Muscle of arm (tissue), 14 donors: ENCODE results near the gene GOLIM4. TPM values are rescaled to one million over a fixed set of nuclear protein-coding genes. Genes with fewer than 3 reads are reported as not detected.
"Not testable (repeated sequence)": the region's sequence is repeated elsewhere in the genome, so short reads cannot be mapped to it uniquely, and the experiment has no call there.

Experiments used
- DNase-seq: peaks from one replicate; pipeline ENCODE4 v3.0.0-alpha.2; 2013
- long read RNA-seq, 11 donors: transcript quantifications; one replicate each; lab custom pipeline, GENCODE V29; 2026
- polyA plus RNA-seq, 12 donors: library from polyadenylated mRNA; unstranded; fragments of 120-200 nt; gene quantifications; one replicate each; pipeline ENCODE4 v1.2.1, GENCODE V29; 2013; ENCODE audit not compliant: insufficient read length in 12 of 12

GOLIM4 gene
- 10 to 100 TPM in 11 of 12 donors, not detected in 1; 44.5 to 75.9 (median 51.1) TPM for polyA plus RNA-seq
- long read RNA-seq, donor 1, full-length matches to known transcripts: 5 of 41 reads
- long read RNA-seq, donor 1, partial matches to known transcripts: 36 of 41 reads
- long read RNA-seq, donor 1, other reads (novel, unspliced or antisense): 0 of 41 reads
- long read RNA-seq, donor 2: 0 reads
- long read RNA-seq, donor 3: 0 reads
- long read RNA-seq, donor 4, partial matches to known transcripts: 0 of 1 reads
- long read RNA-seq, donor 4, other reads (novel, unspliced or antisense): 0 of 1 reads
- long read RNA-seq, donor 5, full-length matches to known transcripts: 4 of 141 reads
- long read RNA-seq, donor 5, partial matches to known transcripts: 137 of 141 reads
- long read RNA-seq, donor 5, other reads (novel, unspliced or antisense): 0 of 141 reads
- long read RNA-seq, donor 6: 0 reads
- long read RNA-seq, donor 7, full-length matches to known transcripts: 1 of 1 reads
- long read RNA-seq, donor 7, partial matches to known transcripts: 0 of 1 reads
- long read RNA-seq, donor 7, other reads (novel, unspliced or antisense): 0 of 1 reads
- long read RNA-seq, donor 8, full-length matches to known transcripts: 4 of 4 reads
- long read RNA-seq, donor 8, partial matches to known transcripts: 0 of 4 reads
- long read RNA-seq, donor 8, other reads (novel, unspliced or antisense): 0 of 4 reads
- long read RNA-seq, donor 9, full-length matches to known transcripts: 3 of 10 reads
- long read RNA-seq, donor 9, partial matches to known transcripts: 7 of 10 reads
- long read RNA-seq, donor 9, other reads (novel, unspliced or antisense): 0 of 10 reads
- long read RNA-seq, donor 10, full-length matches to known transcripts: 1 of 6 reads
- long read RNA-seq, donor 10, partial matches to known transcripts: 5 of 6 reads
- long read RNA-seq, donor 10, other reads (novel, unspliced or antisense): 0 of 6 reads
- long read RNA-seq, donor 11: 0 reads

- DNase-seq: peak; percentile 95
Measured at GRCh38 chr3:168095611-168096209, at the start of gene GOLIM4. Gene GOLIM4 (minus strand): TSS chr3:168095924. CDS start chr3:168095285, 639 bp downstream.

- DNase-seq: no peak
Measured at GRCh38 chr3:168141405-168141998, 45.8 kb upstream of the GOLIM4 start.

GRCh38 chr3:168139947-168140346, 44.2 kb upstream of the GOLIM4 start:
- DNase-seq: no peak

- DNase-seq: no peak
Measured at GRCh38 chr3:168138421-168138820, 42.7 kb upstream of the GOLIM4 start.

- DNase-seq: no peak
Measured at GRCh38 chr3:168134931-168135330, 39.2 kb upstream of the GOLIM4 start.

GRCh38 chr3:168130250-168130649, 34.5 kb upstream of the GOLIM4 start:
- not testable (repeated sequence) for DNase-seq

- DNase-seq: not testable (repeated sequence)
Measured at GRCh38 chr3:168128463-168128862, 32.7 kb upstream of the GOLIM4 start.

GRCh38 chr3:168127466-168127865, 31.7 kb upstream of the GOLIM4 start:
- no peak for DNase-seq

GRCh38 chr3:168124791-168125190, 29.1 kb upstream of the GOLIM4 start:
- DNase-seq: no peak

GRCh38 chr3:168124291-168124690, 28.6 kb upstream of the GOLIM4 start:
- DNase-seq: no peak

GRCh38 chr3:168123201-168124176, 27.8 kb upstream of the GOLIM4 start:
- no peak for DNase-seq

- DNase-seq: peak; percentile 61
Measured at GRCh38 chr3:168121184-168122017, 25.7 kb upstream of the GOLIM4 start.

- DNase-seq: no peak
Measured at GRCh38 chr3:168117853-168118313, 22.2 kb upstream of the GOLIM4 start.

GRCh38 chr3:168117059-168117458, 21.3 kb upstream of the GOLIM4 start:
- no peak for DNase-seq

- DNase-seq: no peak
Measured at GRCh38 chr3:168116279-168116678, 20.6 kb upstream of the GOLIM4 start.

GRCh38 chr3:168113848-168114247, 18.1 kb upstream of the GOLIM4 start:
- DNase-seq: no peak

- DNase-seq: no peak
Measured at GRCh38 chr3:168112894-168113293, 17.2 kb upstream of the GOLIM4 start.

- DNase-seq: no peak
Measured at GRCh38 chr3:168104361-168104760, 8.6 kb upstream of the GOLIM4 start.

- DNase-seq: no peak
Measured at GRCh38 chr3:168102735-168103410, 7.1 kb upstream of the GOLIM4 start.
